ENCODE results near the gene SRF.

- TF ChIP-seq CTCF (conservative IDR thresholded peaks at IDR 0.05 in 1 of 2, IDR thresholded peaks at IDR 0.05 in 1 of 2; ENCODE audit: low read depth in 1 of 2, low read length in 2 of 2) (no peak), EZH2 (IDR thresholded peaks at IDR 0.05; ENCODE audit: low read length, missing control alignments) (no peak)
Measured at GRCh38 chr6:43181621-43181941, 10.5 kb downstream of the SRF start.
